GM18867 (cell line): ENCODE data around the gene VDAC1.
"Not testable (repeated sequence)": the region's sequence is repeated elsewhere in the genome, so short reads cannot be mapped to it uniquely, and the experiment has no call there.

ENCODE experiments used
- ATAC-seq: cut with Tn5 transposase; IDR thresholded peaks from one replicate; pipeline ENCODE4 v1.9.1; 2021; ENCODE audit warnings: mild to moderate bottlenecking, moderate library complexity; ENCODE audit not compliant: unreplicated experiment

The VDAC1 gene, protein sequence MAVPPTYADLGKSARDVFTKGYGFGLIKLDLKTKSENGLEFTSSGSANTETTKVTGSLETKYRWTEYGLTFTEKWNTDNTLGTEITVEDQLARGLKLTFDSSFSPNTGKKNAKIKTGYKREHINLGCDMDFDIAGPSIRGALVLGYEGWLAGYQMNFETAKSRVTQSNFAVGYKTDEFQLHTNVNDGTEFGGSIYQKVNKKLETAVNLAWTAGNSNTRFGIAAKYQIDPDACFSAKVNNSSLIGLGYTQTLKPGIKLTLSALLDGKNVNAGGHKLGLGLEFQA

DNA sequence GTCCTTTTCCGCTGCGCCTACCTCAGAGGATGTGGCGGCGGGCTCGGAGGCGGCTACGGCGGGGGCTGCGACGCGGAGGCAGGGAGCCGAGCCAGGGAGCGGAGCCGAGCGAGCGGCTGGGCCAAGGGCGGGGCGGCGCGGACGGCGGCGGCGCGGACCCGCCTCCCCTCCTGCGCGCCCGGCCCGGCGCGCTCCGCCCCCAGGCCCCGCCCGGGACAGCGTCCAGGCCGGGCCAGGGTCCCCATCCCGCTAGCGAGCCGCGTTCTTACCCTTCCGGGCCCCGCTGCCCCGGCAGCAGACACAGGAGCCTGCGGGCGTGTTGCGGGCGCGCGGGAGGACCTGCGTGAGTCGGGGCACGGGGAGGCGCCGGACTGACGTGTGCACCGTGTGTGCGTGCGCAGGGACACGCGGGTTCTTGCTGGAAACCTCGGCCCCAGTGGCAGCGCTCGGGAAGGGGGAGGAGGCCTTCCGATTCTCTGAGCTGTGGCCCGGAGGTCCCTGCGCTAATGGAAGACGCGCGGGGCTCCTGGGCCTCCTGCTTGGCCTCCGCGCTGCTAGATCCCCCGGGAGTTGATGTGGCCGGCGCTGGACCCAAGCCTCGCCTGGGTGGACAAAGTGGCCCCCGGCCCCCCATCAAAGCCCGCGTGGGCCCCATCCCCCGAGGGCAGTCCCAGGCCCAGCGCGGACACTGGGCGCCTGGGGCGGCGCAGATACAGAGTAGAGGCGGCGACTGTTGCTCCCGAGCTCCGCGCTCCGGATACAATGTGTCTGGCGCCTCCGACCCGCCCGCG, at the start of gene VDAC1:
Gene VDAC1, minus strand, starts transcription at position 350 of the 791 bp plus-strand sequence. CDS start 11,963 bp downstream, outside the sequence.
- peak; percentile 78 for ATAC-seq

DNA sequence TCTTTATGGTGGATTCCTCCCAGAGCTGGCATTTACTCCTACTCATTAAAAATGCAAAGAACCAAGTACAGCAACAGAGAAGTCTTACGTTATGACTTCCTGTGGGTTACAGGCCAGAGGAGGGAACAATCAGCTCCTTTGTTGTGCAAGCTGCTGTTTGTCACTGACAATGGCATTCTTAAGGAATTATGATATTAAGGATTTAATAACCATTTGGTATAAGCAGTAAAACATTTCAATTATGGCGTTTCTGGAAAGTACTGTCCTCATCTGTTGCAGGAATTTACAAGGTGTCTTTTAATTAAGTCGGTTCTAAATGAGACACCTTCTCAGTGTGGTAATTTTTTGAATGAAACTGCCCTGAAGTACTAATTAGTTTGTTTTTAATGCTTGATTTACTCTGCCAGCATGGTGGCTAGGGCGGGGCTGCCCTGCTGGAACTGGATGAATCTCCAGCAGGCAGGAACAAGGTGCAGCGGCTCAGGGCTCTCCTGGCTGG, 49.1 kb upstream of the VDAC1 start:
- no peak for ATAC-seq

DNA sequence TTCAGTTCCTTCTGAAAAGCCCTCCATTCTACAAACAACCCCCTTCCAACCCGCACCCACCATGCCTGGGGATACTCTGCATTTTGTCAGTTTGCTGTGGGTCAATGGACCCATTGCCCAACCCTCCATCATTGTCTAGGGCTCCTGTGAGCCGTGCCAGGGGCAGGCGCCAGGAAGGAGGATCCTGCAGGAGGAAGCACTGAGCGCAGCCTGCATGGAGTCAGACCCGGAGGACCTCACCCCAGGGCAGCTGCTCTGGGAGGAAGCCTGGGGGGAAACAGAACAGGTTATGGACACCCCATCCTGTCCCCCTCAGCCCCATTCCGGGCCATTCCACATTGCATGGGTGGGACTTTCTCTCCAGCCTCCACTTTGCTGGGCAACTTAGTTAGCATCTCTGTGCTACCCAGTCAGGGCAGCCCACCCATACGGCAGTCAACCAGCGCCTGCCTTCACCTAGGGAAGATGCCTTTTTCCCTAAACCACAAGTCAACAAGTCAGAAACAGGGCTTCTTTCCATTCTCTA, 48.6 kb upstream of the VDAC1 start:
- no peak for ATAC-seq

DNA sequence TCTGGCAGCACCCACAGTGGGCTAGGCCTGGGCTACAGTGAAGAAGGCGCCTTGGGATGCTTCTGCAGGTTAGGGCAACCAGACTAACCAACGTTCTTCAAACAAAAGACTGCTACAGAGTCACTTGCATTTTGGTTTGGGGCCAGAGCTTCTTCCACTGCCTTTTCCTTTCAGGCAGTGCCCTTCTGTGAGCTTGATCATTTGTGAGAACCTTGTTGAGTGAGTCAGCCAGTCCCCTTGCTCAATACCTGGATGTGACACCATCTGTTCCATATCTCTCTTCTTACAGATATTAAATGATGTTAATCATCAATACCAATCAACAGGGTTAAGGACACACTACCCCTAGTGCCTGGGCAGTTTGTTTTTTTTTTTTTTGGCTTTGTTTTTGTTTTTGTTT, 46.5 kb upstream of the VDAC1 start:
- no peak for ATAC-seq

DNA sequence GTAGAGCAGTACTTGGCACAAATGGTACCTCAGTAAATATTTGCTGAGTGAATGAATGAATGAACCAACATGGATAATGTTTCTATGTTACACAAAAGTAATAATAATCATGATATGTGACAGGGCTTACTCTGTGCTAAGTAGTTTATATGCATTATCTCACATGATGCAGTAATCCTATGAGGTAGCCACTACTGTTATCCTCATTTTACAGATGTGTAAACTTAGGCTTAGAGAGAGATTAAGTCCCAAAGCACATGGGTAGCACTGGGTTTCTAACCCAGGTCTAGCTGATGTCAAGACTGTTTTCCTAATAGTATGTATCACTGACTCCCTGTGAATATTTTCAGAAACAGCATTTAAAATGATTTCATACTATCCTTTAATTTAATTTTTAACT, 44.1 kb upstream of the VDAC1 start:
- no peak for ATAC-seq

DNA sequence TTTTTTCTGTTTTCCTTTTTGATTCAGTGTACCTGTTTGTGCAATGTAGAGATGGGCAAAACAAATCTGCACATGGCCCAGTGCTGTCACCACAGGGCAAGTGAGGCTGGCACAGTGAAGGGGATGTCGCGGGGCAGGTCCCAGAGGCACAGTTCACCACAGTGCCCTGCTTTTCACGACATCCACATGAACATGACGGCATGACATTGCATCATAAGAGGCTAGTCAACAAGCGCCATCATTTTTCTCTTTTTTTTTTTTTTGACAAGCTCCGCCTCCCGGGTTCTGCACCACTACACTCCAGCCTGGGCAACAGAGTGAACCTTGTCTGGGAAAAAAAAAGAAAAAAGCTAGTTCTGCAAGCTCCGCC, 42.9 kb upstream of the VDAC1 start:
- no peak for ATAC-seq

DNA sequence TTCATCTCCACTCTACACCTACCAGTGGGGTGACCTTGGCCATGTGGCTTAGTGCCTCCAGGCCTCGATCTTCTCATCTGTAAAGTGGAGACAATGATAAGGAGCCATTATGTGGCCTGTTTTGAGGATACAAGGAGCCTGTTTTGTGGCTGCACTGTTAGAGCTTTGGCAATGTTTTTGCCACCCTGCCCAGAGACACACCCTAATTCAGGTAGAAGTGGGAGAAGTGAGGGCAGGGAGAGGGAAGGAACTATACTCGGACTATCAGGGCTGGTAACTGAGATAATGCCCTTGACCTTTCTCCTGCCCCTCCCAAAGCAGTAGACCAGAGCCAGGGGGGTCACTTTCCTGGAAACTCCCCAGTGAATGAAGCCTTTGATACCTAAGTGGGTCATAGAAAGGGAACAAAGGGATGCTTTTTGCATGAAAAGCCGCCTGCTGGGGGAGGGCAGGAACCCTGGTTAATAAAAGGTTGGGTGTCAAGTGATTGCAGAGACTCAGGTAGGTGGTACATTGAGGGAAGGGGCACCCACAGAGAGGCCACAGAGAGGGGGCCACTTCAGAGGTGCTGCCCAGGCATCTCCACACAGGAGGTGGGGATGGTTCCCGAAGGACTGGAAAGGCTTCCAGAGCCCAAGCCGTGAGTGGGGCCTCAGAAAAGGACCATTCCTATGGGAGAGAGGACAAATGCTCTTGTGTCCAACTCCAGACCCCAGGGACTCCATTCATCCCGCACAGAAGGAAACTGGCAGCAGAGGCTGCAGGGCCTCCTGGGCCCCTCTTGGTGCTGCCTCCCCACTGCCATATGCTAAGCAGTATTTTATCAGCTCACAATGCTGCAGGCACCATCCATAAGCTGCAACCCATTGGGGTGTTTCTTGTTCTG, 42.3 kb upstream of the VDAC1 start:
- no peak for ATAC-seq

DNA sequence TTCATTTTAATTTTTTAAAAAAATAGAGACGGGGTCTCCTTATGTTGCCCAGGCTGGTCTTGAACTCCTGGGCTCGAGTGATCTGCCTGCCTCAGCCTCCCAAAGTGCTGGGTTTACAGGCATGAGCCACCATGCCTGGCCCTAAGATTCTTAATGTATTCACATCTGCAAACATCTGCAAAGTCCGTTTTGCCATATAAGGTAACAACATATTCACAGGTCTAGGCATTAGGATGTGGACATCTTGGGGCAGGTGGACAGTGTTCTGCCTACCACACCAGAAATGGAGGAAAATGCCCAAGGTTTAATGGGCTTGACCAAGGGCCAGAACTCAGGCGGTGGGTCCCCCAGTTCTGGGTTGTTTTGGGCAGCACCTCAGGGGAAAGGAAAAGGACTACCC, 41.6 kb upstream of the VDAC1 start:
- no peak for ATAC-seq

DNA sequence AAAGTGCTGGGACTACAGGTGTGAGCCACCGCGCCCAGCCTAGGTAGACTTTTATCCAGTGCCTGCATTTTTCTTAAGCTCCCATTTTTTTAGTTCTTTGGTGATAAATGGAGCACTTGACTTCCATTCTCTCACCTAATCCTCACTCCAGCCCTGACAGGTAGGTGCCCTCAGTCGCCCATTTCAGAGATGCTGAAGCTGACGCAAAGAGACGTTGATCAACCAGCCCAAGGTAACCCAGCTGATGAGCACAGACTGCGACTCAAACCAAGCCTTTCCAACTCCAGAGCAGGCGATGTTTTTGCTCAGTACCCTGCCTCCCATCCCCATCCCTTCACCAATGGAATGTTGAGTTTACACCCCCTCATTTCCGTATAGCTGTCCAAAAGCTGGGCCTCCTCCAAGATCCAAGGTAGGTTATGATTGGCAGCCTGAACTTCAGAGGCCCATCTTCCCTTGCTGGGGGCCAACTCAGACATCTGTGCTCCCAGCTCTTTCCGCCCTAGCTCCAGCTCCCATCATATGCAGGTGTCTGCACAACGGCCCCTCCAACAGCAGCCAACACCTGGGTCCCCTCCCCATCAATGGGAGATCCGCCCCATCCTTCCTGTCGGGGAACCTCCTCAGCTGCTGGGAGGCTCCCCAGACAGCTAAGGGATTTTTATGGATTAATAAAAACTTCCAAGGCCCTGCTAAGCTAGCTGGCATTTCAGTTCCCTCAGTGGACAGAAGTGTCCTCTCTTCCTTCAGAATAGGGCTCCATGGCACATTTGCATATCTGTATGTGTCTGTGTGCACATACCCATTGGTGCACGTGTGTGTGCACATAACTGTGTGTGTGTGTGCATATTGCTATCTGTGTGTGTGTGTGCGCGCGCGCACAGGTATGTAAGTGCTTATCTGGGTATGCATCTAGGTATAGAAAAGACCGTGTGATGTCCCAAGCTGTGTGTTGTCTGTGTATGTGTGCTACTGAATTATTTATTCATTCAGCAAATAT, 39.3 kb upstream of the VDAC1 start:
- no peak for ATAC-seq

DNA sequence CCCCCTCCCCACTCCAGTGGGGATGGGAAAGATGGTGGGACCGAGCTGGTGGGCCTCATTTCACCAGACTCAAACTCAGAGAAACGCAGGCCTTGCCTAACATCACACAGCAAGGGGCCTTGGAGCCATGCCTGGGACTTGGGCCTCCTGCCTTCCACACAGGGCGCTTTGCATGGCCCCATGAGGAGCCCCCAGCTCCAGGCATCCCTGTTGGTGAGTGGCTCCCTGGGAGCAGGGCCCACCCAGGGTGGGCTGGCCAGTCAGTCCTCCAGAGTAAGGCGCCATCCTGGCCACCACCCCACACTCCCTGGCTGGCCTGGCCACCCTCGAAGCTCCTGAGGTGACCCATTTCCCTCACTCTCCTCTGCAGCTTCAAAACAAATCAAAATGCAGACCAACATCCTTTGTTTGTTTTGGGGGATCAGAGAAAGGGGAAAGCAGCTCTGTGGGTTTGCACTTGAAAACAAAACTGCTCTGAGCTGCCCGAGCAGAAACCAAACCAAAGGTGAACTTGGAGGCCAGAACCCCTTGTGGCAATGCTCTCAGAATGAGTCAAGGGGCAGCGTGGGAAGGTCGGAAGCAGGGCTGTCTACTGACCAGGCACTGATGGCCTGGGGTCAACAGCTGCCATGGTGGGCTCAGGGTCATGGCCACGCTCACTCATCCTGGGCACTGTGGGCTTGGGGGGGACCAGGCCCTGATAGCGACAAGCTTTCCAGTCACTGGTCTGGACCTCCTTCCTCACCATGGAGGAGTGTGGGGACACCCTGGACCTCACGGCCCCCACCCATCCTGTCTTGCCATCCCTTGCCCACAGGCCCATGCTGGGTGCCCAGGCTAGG, 37.0 kb upstream of the VDAC1 start:
- peak; percentile 68 for ATAC-seq

DNA sequence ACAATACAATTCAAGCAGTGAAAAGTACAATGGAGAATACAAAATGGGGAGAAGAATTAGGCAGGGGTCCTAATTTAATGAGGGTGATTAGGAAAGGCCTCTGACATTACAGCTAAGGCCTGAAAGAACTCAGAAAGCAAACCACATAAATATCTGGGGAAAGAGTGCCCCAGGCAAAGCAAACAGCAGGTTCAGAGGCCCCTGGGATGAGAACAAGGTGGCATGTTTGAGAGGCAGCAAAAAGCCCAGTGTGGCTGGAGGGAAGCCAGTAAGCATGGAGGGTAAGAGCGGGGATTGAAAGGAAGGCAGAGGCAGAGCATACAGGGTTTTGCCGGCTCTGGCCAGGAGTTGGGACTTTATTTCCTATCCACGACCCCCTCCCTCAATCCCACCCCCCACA, 33.4 kb upstream of the VDAC1 start:
- no peak for ATAC-seq

DNA sequence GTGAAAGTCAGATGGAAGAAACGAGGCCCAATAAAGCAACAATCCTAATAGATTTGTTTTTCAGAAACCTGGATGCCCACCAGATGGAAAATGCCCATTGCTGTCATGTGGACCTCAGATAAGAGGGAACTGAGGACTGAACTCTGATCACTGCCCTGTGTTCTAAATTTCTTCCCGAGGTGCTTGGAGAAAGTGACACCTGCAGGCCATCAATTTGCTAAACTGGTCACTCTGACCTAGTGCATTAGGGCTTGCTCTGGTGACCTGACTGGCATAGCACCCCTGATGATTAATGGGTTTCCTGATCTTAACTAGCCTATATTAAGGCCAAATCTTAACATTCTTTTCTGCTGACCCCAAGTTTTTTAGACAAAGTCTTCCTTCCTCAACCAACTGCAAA, 32.4 kb upstream of the VDAC1 start:
- ATAC-seq: no peak

DNA sequence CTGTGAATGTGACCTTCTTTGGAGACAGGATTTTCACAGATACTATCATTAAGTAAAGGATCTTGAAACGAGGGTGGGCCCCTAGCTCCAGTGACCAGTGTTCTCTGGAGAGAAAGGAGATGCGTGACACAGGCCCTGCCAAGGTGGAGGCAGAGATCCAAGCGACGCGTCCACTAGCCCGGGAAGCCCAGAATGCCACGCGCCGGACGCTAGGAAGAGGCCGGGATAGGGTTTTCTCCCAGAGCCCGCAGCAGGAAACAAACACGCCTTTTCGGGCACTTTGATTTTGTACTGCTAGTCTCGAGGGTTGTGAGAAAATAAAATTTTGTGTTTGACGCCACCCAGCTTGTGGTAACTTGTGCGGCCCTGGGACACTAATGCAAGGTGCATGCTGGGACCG, 29.6 kb upstream of the VDAC1 start:
- no peak for ATAC-seq

DNA sequence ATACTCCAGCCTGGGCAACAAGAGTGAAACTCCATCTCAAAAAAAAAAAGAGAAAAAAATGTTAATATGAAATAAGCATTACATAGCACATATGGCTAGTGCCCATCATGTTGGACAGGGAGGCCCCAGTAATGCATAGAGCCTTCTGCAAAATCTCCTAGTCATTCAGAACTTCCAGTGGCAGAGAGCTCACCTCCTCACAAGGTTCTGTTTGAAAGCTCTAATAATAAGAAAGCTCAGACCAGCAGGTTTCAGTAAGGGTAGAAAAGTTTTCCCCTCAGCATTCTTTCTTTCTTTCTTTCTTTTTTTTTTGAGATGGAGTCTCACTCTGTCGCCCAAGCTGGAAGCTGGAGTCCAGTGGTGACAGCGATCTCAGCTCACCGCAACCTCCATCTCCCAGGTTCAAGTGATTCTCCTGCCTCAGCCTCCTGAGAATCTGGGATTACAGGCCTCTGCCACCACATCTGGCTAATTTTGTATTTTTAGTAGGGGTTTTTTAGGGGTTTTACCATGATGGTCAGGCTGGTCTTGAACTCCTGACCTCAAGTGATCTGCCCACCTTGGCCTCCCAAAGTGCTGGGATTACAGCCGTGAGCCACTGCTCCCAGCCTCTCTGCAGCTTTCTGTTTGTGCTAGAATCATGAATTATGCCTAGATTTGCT, 25.7 kb upstream of the VDAC1 start:
- not testable (repeated sequence) for ATAC-seq

DNA sequence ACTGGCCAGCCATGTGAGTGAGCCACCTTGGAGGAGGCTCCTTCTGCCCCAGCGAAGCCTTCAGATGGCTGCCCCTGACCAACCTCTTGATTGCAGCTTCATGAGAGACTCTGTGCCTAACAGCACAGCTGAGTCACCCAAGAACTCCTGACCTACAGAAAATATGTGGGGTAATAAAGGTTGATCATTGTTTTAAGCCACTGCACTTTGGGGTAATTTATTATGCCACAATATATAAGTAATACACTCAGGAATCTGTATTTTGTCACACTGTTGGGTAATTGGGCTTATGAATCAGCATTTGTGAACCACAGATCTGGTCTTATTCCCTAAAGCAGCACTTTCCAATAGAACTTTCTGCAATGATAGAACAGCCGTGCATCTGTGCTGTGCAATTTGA, 24.4 kb upstream of the VDAC1 start:
- no peak for ATAC-seq

DNA sequence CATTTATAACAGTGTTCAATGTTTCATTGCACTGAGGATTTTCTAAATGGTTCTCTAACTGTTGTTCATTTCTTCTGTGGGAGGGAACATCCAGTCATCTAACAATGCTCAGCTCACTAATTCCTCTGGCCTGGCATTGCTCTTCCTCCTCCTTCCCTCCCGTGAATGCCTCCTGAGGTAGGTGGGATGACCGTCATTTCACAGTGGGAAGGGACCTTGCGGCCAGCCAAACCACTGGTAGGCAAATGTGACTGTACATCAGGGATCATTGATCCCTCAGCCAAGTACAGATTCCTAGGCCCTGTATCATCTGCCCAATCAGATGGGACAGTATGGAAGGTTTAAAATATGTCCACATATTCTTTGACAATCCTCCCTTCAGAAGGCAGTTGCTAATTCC, 23.7 kb upstream of the VDAC1 start:
- ATAC-seq: no peak

DNA sequence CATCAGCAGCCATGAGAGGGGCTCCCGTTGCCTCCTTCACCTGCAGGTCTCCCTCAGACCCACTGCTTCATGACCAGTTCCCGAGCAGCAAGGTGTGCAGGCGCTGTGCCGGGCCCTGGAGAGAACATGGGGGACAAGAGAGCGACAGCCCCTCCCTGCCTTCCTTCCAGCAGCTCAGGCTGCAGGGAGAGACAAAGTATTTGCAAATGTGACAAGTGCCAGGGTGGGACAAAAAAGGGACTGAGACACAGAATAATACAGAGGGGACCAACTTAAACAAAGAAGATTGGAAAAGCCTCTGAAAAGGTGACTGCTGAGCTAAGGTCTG, 22.5 kb upstream of the VDAC1 start:
- no peak for ATAC-seq

DNA sequence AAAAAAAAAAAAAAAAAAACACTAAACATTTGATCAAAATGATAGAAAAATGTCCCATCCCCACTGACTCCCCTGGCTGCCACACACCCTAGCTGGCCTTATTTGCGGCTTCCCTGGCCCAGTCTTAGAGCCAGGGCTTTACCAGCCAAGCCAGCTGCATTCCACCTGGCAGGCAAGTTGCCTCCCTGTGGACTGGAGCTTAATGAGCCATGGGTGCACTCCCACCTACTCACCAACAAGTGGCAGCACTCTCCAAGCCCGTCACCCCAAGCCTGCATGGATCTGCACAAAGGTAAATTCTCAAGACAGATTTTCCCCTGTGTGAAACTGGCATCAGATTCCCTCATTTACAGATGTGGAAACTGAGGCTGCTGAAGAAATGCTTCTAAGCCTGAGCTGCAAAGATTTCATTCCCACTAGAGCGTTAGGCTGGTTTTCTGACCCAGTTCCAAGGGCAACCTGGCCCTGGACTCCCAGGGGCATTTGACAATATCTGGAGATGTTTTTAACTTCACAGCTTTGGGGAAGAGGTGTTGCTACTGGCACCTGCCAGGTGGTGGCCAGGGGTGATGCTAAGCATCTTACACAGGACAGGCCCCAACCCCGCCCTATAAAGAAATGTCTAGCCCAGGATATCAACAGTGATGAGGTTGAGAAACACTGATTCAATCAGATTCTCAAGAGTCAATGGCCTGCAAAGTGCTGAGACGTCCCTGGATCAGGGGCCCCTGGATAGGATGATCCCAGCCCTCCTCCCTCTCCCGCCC, 21.9 kb upstream of the VDAC1 start:
- ATAC-seq: peak; percentile 82
